Anterior cingulate cortex (tissue), 58 donors: ENCODE data around the gene HK3.

Experiments used
- DNase-seq, 58 donors: peaks; one replicate each; lab custom pipeline; 2025; lab: John Stamatoyannopoulos, UW

Gene HK3

DNA sequence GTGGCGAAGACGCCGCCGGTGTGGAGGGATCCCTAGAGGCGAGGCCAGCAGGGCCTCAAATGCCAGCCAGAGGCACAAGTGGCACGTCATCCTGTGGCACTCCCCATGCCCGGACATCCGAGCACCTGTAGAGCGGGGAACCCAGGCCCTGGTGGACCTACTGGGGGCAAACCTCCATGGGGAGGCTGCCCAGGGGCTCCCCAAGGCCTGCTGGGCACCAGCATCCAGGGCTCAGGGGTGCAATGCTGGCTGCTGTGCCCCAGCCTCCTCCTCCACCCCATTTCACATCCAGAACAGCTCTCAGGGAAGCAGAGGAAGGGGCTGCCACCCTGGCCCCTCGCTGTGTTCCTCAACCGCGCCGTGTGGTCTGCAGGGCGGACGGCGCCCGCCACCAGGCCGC, 43.5 kb downstream of the HK3 start:
- DNase-seq: no peak

DNA sequence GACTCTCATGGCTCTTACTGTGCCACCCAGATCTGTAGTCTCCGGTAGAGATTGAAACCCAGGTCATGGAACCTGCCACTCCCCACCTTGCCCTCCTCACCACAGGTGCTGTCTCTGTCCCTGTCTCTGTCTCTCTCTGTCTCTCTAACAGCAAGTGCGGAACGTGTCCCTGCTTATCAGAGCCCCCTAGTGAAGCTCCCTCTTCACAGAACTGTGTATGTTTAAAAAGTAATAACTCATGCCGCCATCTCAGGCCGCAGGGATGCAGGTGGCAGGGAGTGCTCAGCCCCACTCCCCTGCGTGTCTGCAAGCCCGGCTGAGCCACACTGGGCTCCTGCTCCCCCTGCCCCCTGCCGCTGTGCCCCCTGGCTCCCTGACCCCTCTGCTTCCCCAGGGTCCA, 45.0 kb downstream of the HK3 start:
- no peak for DNase-seq

DNA sequence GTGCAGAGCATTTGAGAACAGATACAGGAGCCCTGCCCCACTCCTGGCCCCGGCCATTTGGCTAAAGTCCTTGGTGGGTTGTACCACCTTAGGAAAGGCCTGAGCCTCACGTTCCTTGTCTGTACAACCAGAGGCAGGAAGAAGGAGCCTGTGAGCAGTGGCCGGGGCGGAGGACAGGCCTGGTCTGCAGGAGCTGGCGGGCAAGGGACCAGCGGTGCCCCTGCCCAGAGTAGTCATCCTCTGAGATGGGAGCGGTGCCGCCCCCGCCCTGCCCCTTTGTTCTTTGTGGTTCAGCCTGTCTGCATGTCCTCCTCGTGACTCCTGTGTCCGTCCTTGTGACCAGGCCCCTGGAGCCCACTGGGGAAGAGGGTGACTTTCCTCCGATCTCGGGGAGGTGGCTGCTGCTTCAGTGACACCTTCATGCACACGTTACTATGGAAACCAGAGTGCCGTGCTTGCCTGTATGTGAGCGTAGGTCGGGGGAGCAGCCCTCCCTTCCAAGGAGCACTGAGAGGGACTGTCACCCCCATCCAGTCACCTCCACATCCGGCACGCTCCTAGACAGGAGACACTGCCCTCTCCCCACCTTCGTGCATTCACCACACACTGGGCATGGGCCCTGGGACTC, 45.9 kb downstream of the HK3 start:
- DNase-seq: peak in 2 of 58 donors; percentile 4 to 25

DNA sequence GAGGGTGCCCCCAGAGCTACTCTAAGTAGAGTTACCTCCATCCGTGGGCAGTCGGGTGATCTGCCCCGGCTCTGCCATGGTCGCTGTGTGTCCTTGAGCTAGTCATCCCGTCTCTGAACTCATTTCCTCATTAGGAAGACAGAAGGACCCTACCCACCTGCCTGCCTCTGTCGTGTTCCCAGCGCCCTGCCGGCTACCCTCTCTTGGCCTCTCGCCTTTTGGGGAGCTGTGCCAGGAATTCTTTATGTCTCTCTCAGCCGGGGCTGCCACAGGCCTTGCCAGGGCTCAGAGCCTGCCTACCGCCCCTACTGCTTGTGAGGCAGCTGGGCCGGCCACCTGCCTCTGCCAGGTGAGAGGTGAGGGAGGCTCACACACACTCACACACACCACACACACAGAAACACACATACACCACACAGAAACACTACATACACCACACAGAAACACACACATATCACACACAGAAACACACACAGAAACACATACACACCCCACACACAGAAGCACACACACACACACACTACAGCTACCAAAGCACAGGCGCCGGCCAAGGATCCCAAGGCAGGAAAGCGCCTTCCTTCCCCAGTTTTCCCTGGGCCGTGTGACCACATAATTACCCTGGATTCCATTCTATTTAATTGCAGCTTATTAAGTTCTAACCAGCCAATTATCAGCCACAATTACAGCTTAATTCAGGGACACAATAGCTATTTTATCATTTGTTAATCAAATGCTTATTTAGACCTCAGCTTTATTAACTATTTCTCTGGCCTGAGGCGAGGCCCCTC, 47.1 kb downstream of the HK3 start:
- no peak for DNase-seq

DNA sequence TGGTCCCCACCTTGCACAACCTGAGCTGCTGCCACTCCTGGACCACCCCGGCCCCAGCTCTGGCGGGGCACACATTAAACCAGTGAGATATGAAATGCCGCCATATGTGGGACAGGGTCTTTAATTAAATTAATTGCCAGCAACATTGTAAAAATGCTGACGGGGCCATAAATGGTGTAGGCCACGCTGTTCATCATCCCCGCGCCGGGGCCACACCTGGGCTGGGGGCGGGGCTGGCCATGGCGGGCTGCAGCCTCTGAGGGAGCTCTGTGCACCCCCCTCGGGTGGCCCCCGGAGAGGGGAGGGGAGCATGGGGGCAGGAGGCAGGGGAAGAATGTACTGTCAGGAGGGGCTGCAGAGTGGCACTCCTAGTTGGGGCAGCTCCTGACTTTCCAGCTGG, 47.8 kb downstream of the HK3 start:
- DNase-seq: no peak

DNA sequence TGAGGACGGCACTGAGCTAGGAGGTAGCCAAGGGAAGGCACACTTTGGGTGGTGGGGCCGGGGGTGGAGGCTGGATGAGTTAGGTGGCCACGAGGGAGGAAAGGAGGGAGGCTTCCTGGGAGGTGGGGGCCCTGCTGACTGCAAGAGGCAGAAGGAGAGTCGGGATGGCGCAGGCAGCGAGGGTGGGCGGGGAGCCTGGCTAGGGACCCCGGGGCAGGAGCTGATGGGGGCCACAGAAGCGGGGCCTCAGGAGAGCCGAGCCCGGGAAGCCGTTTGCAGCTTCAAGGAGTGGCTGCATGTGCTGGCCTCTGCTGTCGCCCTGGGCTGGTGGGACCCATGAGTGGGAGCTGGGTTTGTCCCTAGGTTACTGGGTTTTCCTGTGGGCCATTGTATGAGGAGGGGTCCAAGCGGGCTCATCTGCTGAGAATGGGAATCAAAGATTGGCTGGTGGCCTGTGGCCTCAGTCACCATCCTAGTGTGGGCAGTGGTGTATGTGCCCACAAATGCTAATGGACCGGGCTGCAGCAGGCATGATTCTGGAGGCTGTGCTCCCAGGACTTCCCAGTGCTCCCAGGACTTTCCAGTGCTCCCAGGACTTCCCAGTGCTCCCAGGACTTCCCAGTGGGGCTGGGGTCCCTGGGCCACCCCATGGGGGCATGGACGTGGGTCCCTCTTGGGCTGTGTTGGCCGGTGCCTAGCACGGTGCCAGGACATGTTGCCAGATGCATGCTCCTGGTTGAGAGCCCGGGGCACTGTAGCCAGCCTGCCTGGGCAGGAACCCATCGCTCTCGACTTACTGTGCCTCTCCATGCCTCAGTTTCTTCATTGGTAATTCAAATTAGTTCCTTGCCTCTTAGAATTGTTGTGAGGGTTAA, 48.5 kb downstream of the HK3 start:
- no peak for DNase-seq

DNA sequence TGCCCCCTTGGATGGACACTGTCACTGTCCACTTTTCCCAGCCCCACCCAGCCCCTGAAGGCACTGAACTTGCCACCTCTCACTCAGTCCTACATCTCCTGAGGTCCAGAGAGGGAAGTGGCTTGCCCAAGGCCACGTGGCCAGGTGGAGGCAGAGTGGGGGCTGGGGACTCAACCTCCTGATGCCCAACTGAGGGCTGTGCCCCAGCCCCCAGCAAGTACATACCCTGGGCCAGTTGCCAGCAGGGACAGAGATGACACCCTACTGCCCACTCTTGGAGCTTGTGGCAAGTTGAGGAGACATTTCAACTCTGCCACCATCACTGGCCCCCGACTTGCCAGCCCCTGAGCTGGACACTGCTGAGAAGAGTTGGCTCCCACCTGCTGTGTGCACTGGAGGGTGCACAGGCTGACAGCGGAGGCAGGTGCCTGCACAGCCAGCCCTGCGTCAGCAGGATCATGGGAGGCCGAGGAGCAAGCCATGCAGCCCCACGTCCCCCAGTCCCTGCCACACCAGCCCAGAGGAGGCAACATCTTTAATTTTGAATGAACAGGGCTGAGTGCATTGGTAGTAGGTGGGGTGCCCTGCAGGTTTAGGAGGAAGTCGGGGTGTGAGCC, 49.4 kb downstream of the HK3 start:
- DNase-seq: no peak

DNA sequence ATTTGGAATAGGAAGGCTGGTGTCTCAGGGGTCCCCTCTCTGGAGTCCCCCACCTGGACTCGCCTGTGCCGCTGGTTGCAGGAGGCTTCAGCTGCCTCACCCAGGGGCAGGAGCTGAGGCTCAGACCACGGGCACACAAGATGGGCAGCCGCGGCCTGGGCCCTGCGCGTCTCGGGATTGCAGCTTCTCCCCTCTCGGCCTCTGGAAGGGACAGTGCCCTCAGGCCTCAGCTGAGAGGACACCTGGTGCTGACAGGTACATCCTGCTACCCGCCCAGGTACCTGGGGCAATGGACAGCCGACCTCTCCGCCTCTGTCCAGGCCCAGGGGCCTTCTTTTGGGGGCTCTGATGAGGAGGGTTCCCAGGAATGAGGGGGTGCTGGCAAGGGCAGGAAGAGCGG, 50.5 kb downstream of the HK3 start:
- DNase-seq: no peak

DNA sequence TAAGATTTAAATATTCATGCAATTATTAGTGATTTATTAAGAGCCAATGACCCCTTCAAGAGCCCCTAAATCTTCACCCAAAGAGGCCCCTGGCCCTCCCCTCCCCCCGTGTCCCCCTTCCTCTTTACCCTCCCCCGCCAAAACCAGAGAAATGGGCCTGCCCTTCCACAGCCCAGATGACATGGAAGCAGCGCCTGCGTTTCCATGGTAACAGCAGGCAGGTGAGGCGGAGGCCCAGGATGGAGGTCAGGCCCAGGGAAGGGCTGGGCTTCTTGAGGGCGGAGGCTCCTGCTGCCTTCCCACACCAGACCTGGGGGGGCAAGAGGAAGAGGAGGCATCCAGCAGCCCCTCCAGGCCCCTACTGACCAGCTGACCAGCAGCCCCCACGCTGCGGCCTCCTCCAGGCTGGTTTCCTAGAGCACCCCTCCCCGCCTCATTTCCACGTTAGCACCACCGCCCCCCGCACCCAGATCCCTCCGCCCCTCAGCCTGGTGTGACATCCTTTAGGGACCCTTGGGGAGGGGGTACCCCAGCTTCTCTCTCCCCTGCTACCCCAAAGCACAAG, 51.3 kb downstream of the HK3 start:
- no peak for DNase-seq

DNA sequence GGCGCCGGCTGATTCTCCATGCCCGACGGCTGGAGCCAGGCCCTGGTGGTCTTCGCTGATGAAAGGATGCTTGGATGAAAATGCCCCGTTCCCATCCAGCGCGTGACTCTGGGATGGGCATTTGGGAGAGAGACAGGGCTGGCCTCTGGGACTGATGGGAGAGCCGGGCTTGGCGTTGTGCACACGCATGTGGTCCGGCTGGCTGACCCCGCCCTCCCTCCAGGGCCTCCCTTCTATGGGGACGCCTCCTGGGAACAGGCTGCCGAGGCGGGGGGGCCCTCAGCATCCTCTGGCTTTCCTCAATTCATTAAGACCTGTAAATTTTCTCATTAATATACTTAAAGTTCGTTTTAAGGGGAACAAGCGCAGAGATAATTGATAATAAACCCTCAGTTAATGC, 52.0 kb downstream of the HK3 start:
- DNase-seq: no peak

DNA sequence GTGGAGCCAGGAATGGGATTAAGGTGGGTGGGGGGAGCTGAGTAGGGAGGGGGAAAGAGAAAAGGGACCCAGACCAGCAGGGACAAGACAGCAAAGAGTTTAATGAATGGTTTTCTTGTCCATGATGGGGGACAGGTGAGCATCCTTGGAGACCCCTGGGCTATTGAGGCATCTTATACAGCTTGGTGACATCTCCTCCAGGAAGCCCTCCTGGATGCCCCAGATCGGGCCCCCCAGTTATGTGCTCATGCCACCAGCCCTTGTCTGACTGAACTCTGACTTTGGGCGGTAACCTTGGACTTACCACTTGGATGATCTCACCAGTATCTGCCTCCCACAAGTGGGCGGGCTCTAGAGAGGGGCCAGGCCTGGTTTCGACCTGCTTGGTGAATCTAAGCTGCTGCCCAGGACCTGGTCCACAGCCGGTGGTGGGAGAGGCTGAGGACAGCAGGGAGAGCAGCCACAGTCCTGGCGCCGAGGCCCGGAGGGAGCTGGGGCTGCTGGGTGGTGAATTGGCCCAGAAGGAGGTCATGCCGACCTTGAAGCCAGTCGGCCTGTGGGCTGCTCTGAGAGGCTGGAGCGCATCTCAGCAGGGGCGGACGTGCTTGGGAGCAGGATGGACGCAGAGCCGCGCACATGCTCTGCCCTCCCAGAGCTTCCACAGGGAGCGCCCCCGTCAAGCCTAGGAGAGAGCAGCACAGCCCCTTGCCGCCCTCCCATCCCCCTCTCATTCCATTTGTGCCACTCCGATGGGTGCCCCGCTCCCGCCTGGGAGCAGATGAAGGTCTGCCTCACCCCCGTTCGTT, 52.6 kb downstream of the HK3 start:
- DNase-seq: no peak

DNA sequence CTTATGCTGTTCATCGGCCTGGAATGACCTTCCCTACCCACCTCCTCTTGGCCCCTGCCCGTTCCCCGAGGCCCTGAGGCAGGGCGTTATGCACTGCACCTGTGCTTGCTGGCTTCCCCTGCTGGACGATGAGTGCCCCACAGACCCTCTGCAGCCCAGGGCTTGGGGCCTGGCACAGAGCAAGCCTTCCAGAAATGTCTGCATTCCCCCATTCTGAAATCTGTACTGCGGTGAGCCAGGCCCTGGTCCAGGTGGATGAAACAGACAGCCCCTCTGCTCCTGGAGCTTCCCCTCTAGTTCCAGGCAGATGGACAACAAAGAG, 53.8 kb downstream of the HK3 start:
- no peak for DNase-seq

DNA sequence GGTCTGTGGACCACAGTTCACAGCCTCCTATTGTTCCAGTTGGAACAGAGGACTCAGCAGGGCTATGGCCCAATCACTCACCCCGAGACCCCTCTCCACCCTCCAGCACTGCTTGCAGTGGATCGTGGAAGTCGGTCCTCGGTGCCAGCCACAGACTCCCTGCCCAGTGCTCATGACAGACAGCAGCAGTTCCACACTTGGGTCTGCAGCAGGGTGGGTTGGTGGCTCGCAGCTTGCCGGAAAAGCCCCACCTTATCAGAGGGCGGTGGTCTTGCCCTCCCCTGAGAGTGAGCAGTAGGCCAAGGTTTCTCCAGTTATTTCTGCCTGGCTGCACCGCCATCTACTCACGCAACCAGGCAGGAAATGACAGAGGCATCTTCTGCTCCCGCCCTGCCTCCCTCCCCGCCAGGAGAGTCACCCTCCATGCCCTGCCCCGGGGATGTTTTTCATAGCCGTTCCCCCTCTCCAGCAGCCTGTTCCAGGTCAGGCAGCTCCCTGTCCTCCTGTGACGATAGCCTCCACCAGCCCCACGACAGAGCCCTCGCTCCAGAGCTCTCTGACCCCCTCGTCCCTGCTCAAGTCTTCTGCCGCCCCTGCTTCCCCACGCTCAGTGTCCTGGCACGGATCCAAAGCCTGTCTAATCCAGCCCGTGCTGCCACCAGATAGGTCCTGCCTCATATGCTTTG, 54.3 kb downstream of the HK3 start:
- DNase-seq: peak in 1 of 58 donors; percentile 14

DNA sequence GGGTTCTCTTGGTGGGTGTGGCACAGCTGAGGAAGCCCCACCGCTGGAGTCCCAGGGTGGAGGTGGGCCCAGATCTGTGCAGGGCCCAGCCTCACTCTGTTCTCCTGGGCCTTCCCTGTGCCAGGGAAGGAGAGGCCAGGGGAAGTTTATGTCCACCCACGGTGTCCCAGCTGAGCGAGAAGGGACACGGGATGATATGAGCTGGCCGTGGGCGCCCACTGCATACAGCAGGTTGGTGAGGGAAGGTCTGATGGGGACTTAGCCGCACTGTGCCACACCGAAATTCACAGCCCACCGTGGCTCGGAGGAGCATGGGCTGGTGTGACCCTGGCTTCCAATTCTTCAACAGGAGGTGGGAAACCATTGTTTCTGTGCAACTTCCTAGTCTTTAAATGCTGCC, 54.9 kb downstream of the HK3 start:
- DNase-seq: no peak

DNA sequence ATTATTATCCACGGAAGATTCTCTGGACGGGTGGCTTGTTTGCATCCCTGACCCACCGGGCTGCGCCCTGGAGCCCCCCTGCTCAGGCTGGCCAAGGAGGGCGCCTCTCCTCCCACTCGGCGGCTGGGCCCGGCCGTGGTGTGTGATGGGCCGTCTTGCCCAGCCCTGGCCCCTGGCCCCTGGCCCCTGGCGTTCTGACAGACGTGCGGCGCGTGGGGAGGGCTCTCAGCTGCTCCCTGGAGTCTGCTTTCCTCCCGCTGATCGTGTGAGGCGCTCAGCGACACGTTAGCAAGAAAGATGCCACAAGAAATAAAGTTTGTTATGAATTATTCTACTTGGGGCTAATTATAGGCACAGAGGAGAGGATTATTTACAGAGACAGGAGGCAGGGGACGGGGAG, 55.5 kb downstream of the HK3 start:
- DNase-seq: no peak

DNA sequence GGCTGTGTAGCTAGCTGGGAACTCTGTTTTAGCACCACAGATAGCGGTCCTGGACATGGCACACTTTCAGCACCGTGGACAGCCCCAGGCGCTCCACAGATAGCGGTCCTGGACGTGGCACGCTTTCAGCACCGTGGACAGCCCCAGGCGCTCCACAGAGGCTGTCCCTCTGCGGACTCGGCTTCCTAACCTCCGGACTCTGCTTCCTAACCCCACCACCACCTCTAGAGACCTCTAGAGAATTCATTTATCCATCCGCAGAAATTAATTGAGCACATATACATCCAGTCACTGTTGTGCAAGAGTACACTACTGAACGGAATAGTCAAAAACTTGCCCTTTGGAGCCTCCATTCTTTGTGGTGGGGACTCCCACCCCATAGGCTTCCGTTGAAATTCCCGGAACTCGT, 61.4 kb downstream of the HK3 start:
- DNase-seq: peak in 45 of 58 donors; percentile 6 to 77 (median 43)

DNA sequence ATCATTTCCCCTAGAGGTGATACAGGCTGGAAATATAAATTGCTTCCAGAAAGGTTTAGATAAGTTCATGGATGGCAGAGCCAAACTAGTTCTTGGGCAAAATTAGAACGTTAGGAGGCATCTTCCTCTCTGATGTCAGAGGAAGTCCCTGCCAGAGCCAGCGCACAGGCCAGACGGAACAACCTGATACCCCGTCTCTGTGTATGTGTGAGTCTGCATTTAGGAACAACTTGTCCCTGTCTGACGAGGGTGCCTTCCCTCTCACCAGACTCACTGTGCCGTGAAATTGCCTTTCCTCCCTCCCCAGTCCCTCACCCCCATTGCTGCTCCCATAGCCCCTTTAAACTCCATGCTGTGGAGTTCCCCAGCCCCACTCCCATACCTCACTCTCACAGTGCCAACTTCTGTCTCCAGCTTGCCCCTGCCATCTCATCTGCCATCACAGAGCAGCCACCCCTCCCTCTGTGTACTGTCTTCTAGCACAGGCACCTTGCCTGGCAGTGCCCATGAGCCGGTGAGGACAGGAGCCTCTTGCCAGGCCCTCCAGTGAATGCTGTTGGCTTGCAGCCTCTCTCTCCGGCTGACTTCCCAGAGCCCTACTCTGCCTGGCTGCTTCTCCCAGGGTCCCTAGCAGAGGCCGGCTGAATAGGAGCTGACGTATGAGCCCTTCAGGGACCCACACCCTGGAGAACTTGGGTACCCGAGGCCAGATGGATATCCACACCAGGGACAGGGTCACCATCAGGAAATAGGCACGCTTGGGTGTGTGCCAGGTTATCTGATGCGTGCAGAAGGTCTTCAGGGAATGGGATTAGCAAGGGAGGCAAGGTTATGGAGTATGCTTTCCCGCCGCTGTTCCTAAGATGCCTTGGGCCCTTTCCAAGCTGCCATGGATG, 62.1 kb downstream of the HK3 start:
- peak in 3 of 58 donors; percentile 27 to 49 (median 31) for DNase-seq

DNA sequence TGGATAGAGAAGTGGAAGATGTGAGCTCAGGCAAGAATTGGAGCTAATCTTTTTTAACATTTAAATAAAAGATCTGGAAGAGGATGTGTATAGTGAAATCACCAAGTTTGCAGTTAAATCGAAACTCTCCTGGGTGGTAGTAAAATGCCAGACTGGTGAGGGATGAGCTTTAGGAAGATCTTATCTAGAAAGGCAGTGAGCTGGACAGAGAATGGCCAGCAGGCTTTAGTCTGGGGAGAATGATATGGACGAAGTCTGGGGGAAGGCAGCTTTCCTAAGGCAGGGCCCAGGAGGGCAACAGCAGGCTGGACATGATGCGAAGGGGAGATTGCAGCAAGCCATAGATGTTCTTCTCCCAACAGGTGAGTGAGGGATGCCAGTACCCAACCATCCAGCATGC, 63.2 kb downstream of the HK3 start:
- no peak for DNase-seq
